Vagina (tissue), 2 donors: ENCODE results near the gene KDM4B.

ENCODE experiments used
- POLR2A ChIP-seq, 2 donors: fragments of 450-650 bp; IDR thresholded peaks; one replicate each; pipeline ENCODE4 v1.6.1; 2017; ENCODE audit warnings: antibody characterized with exemption in 2 of 2, mild to moderate bottlenecking in 2 of 2, moderate library complexity in 2 of 2
- TF ChIP-seq, protein P1 (sequence below), 3 experiments: fragments of 450-650 bp in 2 of 3; fragments of 200-600 bp in 1 of 3; sonication (generic) in 1 of 3; IDR thresholded peaks; one replicate each; pipeline ENCODE4 v1.5.1; 2017 to 2019; ENCODE audit warnings: antibody characterized with exemption in 3 of 3, mild to moderate bottlenecking in 2 of 3, moderate library complexity in 2 of 3

DNA sequence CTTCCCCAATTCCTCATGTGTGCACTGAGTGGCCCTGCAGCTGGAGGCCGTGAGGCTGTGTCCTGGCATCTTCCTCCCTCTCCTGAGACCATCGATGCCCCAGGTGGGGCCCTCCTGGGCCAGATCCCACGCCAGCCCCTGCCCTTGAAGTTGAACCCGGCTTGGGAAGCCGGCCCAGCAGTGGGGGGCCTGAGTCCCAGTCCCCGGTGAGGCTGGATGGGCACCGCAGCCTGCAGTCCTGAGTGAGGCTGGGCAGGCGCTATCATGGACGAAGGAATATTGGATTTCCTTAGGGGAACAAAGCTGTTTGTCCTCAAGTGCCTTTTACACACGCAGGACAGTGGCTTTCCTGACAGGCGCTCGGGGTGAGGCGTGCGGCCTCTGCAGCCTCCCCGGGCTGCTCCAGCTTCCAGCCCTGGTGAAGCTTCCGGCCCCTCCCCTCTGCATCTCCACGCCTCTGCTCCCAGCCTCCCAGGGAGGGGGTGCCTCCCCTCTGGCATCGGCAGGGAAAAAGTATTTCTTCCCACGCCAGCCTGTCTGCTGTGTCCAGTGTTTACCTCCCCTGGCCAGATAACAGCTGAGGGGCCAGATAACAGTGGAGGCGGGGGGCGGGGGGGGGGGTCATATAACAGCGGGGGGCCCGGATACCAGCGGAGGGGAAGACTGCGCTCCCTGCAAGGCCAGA lies 159.5 kb downstream of the KDM4B start:
- TF ChIP-seq, protein P1, sequence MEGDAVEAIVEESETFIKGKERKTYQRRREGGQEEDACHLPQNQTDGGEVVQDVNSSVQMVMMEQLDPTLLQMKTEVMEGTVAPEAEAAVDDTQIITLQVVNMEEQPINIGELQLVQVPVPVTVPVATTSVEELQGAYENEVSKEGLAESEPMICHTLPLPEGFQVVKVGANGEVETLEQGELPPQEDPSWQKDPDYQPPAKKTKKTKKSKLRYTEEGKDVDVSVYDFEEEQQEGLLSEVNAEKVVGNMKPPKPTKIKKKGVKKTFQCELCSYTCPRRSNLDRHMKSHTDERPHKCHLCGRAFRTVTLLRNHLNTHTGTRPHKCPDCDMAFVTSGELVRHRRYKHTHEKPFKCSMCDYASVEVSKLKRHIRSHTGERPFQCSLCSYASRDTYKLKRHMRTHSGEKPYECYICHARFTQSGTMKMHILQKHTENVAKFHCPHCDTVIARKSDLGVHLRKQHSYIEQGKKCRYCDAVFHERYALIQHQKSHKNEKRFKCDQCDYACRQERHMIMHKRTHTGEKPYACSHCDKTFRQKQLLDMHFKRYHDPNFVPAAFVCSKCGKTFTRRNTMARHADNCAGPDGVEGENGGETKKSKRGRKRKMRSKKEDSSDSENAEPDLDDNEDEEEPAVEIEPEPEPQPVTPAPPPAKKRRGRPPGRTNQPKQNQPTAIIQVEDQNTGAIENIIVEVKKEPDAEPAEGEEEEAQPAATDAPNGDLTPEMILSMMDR (IDR thresholded peaks at IDR 0.05): no peak
- no peak for TF ChIP-seq POLR2A (IDR thresholded peaks at IDR 0.05)
